BJ (cell line): ENCODE measurements around the gene ECHDC1. TPM values are rescaled to one million over a fixed set of nuclear protein-coding genes. Genes with fewer than 3 reads are reported as not detected.

Experiments used
- CTCF ChIA-PET: fragments of 350-600 bp; formaldehyde crosslinking; extraction: SDS; loops from one replicate; lab custom pipeline; 2021; ENCODE audit warnings: antibody characterized with exemption, inconsistent platforms; lab: Yijun Ruan, JAX
- POLR2A ChIA-PET: fragments of 300-600 bp; sonication (Branson Sonifier 250); formaldehyde crosslinking; extraction: SDS; loops from one replicate; lab custom pipeline; 2021; ENCODE audit warnings: antibody characterized with exemption; lab: Charles Lee
- DNase-seq: peaks from one replicate; pipeline ENCODE4 v3.0.0-alpha.2; 2011; ENCODE audit warnings: low read depth
- H3K27me3 ChIP-seq: 2 replicates; pipeline ENCODE4 v1.6.0; 2011; ENCODE audit warnings: low read length; ENCODE audit not compliant: control insufficient read depth, insufficient read depth
- H3K36me3 ChIP-seq: 2 replicates; pipeline ENCODE4 v1.5.1; 2011; ENCODE audit warnings: low read length; ENCODE audit not compliant: control insufficient read depth, insufficient read depth
- H3K4me3 ChIP-seq: 2 replicates; pipeline ENCODE4 v1.5.1; 2011; ENCODE audit warnings: low read depth, mild to moderate bottlenecking, control low read depth, low read length
- CTCF ChIP-seq: IDR thresholded peaks from 2 replicates; pipeline ENCODE4 v1.5.1; 2011; ENCODE audit warnings: low read depth, mild to moderate bottlenecking, control low read depth, inconsistent platforms, low read length, moderate library complexity; ENCODE audit not compliant: insufficient read depth
- polyA plus RNA-seq: library from polyadenylated mRNA; depleted of rRNA; stranded (reverse); fragments of >200 nt; gene quantifications from 2 replicates; pipeline ENCODE4 v1.2.3, GENCODE V29; 2011

The ECHDC1 gene
- polyA plus RNA-seq, 1 experiment, result 21.5 TPM

- POLR2A ChIA-PET, result no interaction called here
- TF ChIP-seq CTCF, result no peak
- no peak overlapping the region for H3K4me3 ChIP-seq
- no peaks in the 10 kb centered on the region for H3K27me3 ChIP-seq
- no peak for DNase-seq
- no peaks in the 10 kb centered on the region for H3K36me3 ChIP-seq
- CTCF ChIA-PET, result interaction anchor here (0.8 kb wide), 1 partner anchor 33 kb away, joined by 3 read pairs; no protein-coding TSS in a partner anchor
Measured at GRCh38 chr6:127376685-127377084, 33.3 kb upstream of the ECHDC1 start.

DNA sequence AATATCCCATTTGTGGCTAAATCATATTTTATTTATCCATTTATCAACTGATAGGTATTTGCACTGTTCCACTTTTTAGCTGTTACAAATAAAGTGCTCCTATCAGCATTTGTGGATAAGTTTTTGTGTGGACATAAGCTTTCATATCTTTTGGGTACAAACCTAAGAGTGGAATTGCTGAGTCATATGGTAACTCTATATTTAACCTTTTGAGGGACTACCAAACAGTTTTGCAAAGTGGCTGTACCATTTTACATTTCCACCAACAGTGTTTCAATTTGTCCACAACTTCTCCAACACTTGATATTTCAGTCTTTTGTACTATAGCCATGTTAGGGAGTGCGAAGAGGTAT lies 23.6 kb upstream of the ECHDC1 start:
- ChIA-PET POLR2A (interaction anchor here (0.5 kb wide), 1 partner anchor 67 kb away, joined by 8 read pairs; no protein-coding TSS in a partner anchor), CTCF (interaction anchor here (0.9 kb wide), 1 partner anchor 100 kb away, joined by 3 read pairs; the partner anchor contains the start of gene RNF146)
- TF ChIP-seq CTCF, result no peak
- Histone ChIP-seq H3K27me3 (no peaks in the 10 kb centered on the region), H3K4me3 (no peak overlapping the region), H3K36me3 (no peaks in the 10 kb centered on the region)
- DNase-seq, result no peak

GRCh38 chr6:127366282-127367022 lies 23.0 kb upstream of the ECHDC1 start:
- POLR2A ChIA-PET, result interaction anchor here (0.5 kb wide), 1 partner anchor 67 kb away, joined by 8 read pairs; no protein-coding TSS in a partner anchor

DNA sequence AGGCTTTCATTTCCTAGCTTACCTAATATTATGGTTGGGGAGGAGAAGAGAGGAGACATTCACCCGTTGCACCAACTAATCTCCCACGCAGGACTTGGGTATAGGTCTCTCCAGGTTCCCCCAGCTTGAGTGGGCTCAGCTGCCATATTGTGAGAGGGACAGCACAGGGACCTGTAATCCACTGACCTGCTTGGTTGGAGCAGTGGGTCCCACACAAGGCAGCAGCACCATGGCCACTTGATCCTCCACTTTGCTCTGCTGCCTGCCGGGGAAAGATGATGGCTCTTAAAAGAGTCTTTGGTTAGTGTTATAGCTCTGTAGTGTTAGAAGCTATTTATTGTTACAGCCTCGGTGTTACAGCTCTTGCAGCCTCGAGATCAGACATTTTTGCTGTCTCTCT lies 22.5 kb upstream of the ECHDC1 start:
- DNase-seq, result no peak
- Histone ChIP-seq H3K27me3 (no peaks in the 10 kb centered on the region), H3K4me3 (no peak overlapping the region), H3K36me3 (no peaks in the 10 kb centered on the region)
- CTCF ChIA-PET, result interaction anchor here (0.9 kb wide), 1 partner anchor 99 kb away, joined by 3 read pairs; the partner anchor contains the start of gene RNF146
- POLR2A ChIA-PET, result no interaction called here
- TF ChIP-seq CTCF, result no peak

More at GRCh38 chr6:127366282-127367022, 23.0 kb upstream of the ECHDC1 start:
- CTCF ChIA-PET, result interaction anchor here (0.9 kb wide), 1 partner anchor 100 kb away, joined by 3 read pairs; the partner anchor contains the start of gene RNF146
- Histone ChIP-seq H3K27me3 (no peaks in the 10 kb centered on the region), H3K4me3 (no peak overlapping the region), H3K36me3 (no peaks in the 10 kb centered on the region)
- peak; percentile 93 for DNase-seq
- TF ChIP-seq CTCF, result no peak

DNA sequence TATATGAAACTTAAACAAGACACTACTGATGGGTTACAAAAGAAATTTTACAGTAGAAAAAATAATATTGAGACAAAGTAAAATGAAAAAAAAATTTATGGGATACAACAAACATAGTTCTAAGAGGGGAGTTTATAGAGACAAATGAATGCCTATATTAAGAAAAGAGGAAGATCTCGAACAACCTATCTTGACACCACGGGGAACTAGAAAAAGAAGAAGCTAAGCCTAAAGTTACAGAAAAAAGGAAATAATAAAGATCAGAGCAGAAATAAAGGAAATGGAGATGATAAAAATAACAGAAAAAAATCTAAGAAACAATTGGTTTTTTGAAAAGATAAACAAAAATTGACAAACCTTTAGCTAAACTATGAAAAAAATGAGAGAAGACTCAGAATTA lies 9.1 kb upstream of the ECHDC1 start:
- no peak for TF ChIP-seq CTCF
- H3K4me3 ChIP-seq, result no peak overlapping the region
- ChIA-PET CTCF (no interaction called here), POLR2A (interaction anchor here (0.7 kb wide), 1 partner anchor 195 kb away, joined by 3 read pairs; no protein-coding TSS in a partner anchor)
- no peaks in the 10 kb centered on the region for H3K27me3 ChIP-seq
- DNase-seq, result no peak
- no peaks in the 10 kb centered on the region; the same call in 1 of the 2 replicates for H3K36me3 ChIP-seq
